Ammon's horn (tissue), 1 donor: ENCODE data around the gene SLC16A1.
A peak's percentile ranks its signal among the peaks of the same experiment; 100 is the strongest.

Experiments
- DNase-seq: peaks from one replicate; pipeline ENCODE4 v3.0.0-alpha.2; 2016; ENCODE audit warnings: low spot score

SLC16A1 gene

DNA sequence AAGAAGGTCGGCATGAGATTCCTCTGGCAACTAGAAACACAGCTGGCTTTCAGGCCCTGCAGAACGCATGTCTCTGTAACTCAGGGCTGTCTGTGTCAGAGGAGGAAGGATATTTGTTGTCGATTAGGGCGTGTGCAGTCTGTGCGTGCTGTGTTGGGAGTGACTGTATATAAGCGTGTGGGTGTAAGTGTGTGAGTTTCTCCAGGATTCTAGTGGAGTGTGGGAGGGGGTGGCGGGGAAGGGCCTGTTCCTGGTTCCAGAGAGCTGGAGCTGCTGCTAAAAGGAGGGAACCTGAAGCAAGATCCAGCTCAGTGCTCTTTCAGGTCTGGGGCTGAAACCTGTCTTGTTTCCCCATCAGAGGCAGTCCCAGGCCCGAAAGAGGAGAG is 74.3 kb downstream of the SLC16A1 start:
- DNase-seq, result peak; percentile 47

DNA sequence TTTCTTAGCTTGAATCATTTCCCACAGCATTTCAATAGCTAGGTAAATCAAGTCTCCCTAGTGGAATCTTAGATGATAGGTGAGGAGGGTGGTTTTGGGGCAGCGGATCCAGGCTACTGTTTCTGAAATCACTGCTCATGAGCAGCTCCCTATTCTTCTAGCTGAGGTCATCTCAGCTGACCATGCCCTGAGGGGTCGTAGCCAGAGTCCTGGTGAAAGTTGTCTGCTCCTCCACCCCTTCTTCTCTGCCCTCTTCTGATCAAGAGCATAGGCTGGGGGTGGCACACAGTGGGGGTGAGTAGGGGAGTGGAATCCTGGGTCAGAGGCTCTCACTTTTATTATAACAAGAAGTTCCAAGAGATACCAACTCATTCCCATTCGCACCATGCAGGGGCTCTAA is 76.2 kb downstream of the SLC16A1 start:
- no peak for DNase-seq

DNA sequence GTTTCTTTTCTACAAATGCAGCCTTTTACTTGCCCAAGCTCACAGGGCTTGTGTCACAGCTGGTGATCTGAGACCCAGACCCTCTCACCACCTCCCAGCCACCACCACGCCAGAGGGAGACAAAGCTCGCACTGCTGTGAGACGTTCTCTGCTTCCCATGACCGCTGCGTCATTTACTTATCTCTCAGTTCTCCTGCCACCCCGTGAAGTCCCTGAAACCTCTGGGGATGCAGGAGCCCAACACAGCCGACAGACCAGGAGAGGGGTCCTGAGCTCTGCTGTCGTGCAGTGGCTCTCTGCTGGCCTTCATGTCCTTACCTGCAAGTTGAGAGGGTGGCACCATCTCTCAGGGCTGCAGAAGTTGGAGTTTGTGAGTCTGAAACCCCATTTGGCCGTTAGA is 77.7 kb downstream of the SLC16A1 start:
- peak; percentile 57 for DNase-seq

DNA sequence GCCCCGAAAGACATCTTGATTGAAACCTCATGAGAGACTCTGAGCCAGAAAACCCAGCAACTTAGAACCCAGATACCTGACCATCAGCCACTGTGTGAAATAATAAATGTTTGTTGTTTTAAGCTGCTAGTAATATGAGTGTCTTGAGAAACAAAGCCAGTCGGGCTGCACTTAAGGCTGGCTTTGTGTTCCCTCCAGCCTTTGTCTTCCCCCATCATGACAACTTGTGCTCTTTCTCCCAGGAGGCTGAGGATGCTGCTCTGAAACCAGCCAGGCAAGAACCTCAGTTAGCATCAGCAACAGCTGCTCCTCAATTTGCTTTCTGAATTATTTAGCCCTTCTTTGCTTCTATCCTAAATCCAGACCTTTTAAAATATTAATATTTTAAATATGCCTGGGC is 78.2 kb downstream of the SLC16A1 start:
- no peak for DNase-seq

- no peak for DNase-seq
Observed at GRCh38 chr1:112876315-112876714, 79.7 kb downstream of the SLC16A1 start.

GRCh38 chr1:112872551-112872962 is 83.4 kb downstream of the SLC16A1 start:
- no peak for DNase-seq

GRCh38 chr1:112870887-112871646 is 84.9 kb downstream of the SLC16A1 start:
- DNase-seq, result no peak

- no peak for DNase-seq
Observed at GRCh38 chr1:112869895-112870294, 86.1 kb downstream of the SLC16A1 start.

- no peak for DNase-seq
Observed at GRCh38 chr1:112868191-112868590, 87.8 kb downstream of the SLC16A1 start.

DNA sequence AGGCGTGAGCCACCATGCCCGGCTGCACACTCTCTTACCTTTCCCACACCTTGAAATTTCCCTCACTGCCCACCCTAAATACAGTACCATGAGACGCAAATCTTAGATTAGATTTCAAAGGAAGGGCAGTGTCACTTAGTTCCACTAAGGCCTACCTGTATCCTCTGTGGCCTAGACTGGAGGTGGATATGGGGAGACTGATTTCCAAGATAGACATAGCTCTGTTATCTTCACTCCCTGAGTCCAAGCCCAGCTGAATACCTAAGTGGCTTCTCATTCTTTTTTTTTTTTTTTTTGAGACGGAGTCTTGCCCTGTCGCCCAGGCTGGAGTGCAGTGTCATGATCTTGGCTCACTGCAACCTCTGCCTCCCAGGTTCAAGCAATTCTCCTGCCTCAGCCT is 89.0 kb downstream of the SLC16A1 start:
- DNase-seq, result no peak

DNA sequence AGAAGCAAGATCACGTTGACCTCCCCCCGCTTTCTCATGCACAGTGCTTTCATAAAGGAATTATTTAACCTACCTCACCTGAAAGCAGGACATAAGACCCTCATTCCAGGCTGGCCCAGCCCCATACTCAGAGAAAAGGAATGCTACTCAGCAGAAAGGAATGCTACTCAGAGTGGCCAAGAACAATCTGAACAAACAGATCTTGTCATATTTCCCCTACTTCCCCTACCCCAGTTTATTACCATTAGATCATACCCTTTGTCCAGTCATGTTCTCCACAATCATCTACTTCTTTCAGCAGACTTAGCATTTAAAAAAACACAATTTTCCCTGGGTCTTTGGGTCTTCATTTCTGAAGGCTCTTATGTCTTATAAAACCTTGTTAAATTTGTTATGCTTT is 89.8 kb downstream of the SLC16A1 start:
- DNase-seq, result no peak

DNA sequence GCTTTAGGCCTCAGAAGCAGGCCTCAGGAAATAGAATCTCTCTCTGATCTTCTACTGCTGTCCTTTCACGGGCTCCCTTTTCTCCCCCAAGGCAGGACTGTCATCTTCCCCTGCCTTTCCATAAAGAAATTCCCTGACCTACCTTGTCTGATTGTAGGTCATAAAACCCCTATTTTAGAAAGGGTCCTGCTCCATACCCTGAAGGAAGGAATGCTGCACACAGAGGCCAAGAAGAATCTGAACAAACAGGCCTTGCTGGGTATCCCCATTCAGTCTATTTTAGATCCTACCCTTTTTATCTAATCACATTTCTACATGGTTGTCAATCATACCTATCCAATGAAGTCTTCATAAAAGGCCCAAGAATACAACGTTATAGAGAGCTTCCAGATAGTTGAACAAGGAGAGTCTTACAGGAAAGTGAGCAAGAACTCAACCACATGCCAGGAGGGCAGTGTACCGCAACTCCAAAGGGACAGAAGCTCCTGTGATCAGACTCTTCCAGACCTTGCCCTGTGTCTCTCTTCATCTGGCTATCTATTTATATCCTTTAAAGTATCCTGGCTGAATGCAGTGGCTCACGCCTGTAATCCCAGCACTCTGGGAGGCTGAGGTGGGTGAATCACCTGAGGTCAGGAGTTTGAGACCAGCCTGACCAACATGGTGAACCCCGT is 93.1 kb downstream of the SLC16A1 start:
- no peak for DNase-seq
